ENCODE data around the gene SLC1A2. TPM values are rescaled to one million over a fixed set of nuclear protein-coding genes. Genes with fewer than 3 reads are reported as not detected.
A peak's percentile ranks its signal among the peaks of the same experiment; 100 is the strongest.

SLC1A2 gene
- polyA plus RNA-seq, 4 donors = 0.15 to 0.18 TPM; not detected in 2

DNA sequence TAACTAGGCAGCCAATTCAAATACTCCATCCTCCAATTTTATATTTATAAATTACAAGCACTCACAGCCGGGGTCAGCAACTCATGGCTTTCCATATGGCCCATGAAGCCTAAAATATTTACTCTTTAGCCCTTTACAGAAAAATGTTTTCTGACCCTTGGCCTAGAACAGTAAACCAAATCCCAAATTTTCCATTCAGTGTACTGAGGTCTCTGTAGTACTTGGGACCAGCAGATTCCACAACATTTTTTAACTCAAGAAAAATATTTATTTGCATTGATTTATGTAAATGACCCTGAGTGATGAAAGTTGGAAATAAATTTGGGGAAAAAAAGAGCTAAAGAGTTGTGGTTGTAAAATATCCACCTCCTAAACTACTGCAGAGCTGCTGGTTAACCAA, 82.6 kb downstream of the SLC1A2 start:
- Histone ChIP-seq H3K36me3 (ENCODE audit: control insufficient read depth in 3 of 3, insufficient read depth in 2 of 3, low read depth in 1 of 3, low read length in 3 of 3) (no peaks in the 10 kb centered on the region), H3K27me3 (ENCODE audit: control insufficient read depth in 3 of 3, insufficient read depth in 3 of 3, low read length in 3 of 3) (no peaks in the 10 kb centered on the region), H3K27ac (ENCODE audit: low read depth in 1 of 3, low read length in 2 of 3) (no peak overlapping the region), H3K4me1 (ENCODE audit: control insufficient read depth in 3 of 3, insufficient read depth in 2 of 3, low read depth in 1 of 3, low read length in 2 of 3) (no peaks in the 10 kb centered on the region), H3K9me3 (ENCODE audit: control insufficient read depth in 2 of 2, insufficient read depth in 1 of 2, low read depth in 1 of 2, low read length in 1 of 2) (peaks cover 0 to 5% of the 10 kb centered on the region in 2 donors), H3K4me3 (ENCODE audit: low read depth in 1 of 3, low read length in 3 of 3) (no peak overlapping the region)
- 74 to 93% (median 76%) methylated on average over 1 of the region's 1 CpG for WGBS, 3 donors
- no peak for FAIRE-seq
- no peak for DNase-seq

GRCh38 chr11:35335226-35335625, 84.1 kb downstream of the SLC1A2 start:
- no peak overlapping the region for H3K27ac ChIP-seq (ENCODE audit: low read depth in 1 of 3, low read length in 2 of 3)
- peaks cover 0 to 5% of the 10 kb centered on the region in 2 donors for H3K9me3 ChIP-seq (ENCODE audit: control insufficient read depth in 2 of 2, insufficient read depth in 1 of 2, low read depth in 1 of 2, low read length in 1 of 2)
- no peaks in the 10 kb centered on the region for H3K36me3 ChIP-seq (ENCODE audit: control insufficient read depth in 3 of 3, insufficient read depth in 2 of 3, low read depth in 1 of 3, low read length in 3 of 3)
- 95 to 97% (median 95%) methylated on average over 2 of the region's 2 CpGs for WGBS, 3 donors
- no peaks in the 10 kb centered on the region for H3K27me3 ChIP-seq (ENCODE audit: control insufficient read depth in 3 of 3, insufficient read depth in 3 of 3, low read length in 3 of 3)
- H3K4me3 ChIP-seq (ENCODE audit: low read depth in 1 of 3, low read length in 3 of 3) = no peak overlapping the region
- no peak for FAIRE-seq
- no peaks in the 10 kb centered on the region for H3K4me1 ChIP-seq (ENCODE audit: control insufficient read depth in 3 of 3, insufficient read depth in 2 of 3, low read depth in 1 of 3, low read length in 2 of 3)
- no peak for DNase-seq

DNA sequence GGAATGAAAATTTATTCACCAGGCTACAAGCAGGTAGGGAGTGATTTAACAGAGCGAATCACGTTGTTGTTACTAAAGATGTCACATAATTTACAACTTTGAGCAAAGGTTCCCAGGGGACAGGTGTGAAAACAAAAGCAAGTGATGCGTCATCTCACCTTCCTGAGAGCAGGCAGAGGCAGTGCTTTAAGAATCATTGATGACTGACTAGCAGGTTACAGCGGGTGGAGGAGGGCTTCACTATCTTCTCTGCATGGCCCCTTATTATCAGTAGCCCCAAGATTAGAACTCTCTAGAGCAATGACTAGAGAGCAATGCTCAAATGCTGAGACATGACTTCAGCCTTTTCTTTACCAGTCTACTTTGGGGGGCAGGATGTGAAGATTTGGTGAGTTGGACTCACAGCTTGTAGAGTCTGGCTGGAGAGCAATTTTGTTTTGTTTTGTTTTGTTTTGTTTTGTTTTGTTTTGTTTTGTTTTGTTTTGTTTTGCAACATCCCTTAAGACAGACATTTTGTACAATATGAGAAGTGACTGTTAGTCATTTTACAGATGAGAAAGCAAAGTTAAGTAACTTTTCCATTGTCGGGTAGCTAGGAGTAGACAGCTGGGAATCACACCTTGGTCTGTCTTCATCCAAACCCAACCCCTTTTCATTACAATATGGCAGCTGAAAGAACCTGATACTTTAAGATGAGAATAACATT, 84.8 kb downstream of the SLC1A2 start:
- Histone ChIP-seq H3K27ac (ENCODE audit: low read depth in 1 of 3, low read length in 2 of 3) (no peak overlapping the region), H3K27me3 (ENCODE audit: control insufficient read depth in 3 of 3, insufficient read depth in 3 of 3, low read length in 3 of 3) (no peaks in the 10 kb centered on the region), H3K36me3 (ENCODE audit: control insufficient read depth in 3 of 3, insufficient read depth in 2 of 3, low read depth in 1 of 3, low read length in 3 of 3) (no peaks in the 10 kb centered on the region), H3K4me3 (ENCODE audit: low read depth in 1 of 3, low read length in 3 of 3) (no peak overlapping the region), H3K4me1 (ENCODE audit: control insufficient read depth in 3 of 3, insufficient read depth in 2 of 3, low read depth in 1 of 3, low read length in 2 of 3) (no peaks in the 10 kb centered on the region), H3K9me3 (ENCODE audit: control insufficient read depth in 2 of 2, insufficient read depth in 1 of 2, low read depth in 1 of 2, low read length in 1 of 2) (peaks cover 0 to 5% of the 10 kb centered on the region in 2 donors)
- peak; percentile 35 to 56 for DNase-seq
- 36 to 61% (median 48%) methylated on average over 5 of the region's 5 CpGs for WGBS, 3 donors
- no peak for FAIRE-seq

DNA sequence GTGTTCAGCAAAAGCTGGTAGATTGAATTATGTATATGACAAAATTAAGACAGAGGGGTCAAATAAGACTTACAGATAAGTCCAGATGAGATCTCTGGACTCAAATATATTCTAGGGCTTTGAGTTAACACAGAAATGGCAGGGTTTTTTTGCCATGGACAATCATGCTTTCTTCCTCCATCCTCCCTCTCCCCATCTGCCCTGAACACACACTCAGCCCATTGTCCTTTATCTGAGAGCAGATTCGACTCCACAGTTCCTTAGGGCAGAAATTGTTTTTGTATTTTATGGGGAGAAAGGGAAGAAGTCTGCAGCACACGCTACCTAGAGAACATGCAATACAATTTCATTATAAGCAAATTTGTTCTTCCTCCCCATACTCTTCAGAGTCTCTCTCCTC, 86.8 kb downstream of the SLC1A2 start:
- WGBS, 3 donors = 76 to 81% (median 77%) methylated on average over 2 of the region's 2 CpGs
- no peak for FAIRE-seq

GRCh38 chr11:35330931-35331330, 88.4 kb downstream of the SLC1A2 start:
- DNase-seq (peak in 1 of 2 donors; percentile 46), FAIRE-seq (no peak)
- WGBS, 3 donors = 59 to 75% (median 64%) methylated on average over 2 of the region's 2 CpGs

More for the DNA sequence above, 86.8 kb downstream of the SLC1A2 start:
- Histone ChIP-seq H3K4me3 (ENCODE audit: low read depth in 1 of 3, low read length in 3 of 3) (no peak overlapping the region), H3K36me3 (ENCODE audit: control insufficient read depth in 3 of 3, insufficient read depth in 2 of 3, low read depth in 1 of 3, low read length in 3 of 3) (no peaks in the 10 kb centered on the region), H3K27ac (ENCODE audit: low read depth in 1 of 3, low read length in 2 of 3) (no peak overlapping the region), H3K4me1 (ENCODE audit: control insufficient read depth in 3 of 3, insufficient read depth in 2 of 3, low read depth in 1 of 3, low read length in 2 of 3) (no peaks in the 10 kb centered on the region), H3K9me3 (ENCODE audit: control insufficient read depth in 2 of 2, insufficient read depth in 1 of 2, low read depth in 1 of 2, low read length in 1 of 2) (peaks cover 0 to 5% of the 10 kb centered on the region in 2 donors), H3K27me3 (ENCODE audit: control insufficient read depth in 3 of 3, insufficient read depth in 3 of 3, low read length in 3 of 3) (no peaks in the 10 kb centered on the region)
- DNase-seq = no peak

DNA sequence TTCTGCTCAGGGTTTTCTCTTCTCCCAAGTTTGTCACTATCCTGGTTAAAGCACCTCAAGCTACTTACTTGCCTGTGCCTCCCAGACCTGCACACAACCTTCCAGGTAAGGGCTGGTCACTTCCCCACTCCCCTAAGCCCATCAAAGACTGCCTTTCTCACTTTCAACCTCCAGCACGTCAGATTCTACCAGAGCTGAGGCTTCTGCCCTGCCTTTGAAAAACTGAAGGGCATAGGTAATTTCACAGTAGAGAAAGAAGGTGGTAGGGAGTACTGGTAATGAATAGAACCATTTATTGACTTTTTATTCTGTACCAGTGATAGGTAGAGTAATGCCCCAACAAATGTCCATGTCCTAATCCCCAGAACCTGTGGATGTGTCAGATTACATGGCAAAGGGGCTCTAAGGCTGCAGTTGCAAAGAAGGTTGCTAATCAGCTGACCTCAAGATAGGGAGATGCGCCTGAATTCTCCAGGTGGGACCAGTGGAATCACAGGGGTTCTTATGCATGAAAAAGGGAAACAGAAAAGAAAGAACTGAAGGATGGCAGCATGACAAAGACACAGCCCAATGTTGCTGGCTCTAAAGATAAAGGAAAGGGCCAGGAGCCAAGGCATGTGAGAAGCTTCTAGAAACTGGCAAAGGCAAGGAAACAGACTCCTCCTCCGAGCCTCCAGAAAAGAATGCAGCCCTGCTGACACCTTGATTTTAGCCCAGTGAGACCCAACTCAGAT, 89.0 kb downstream of the SLC1A2 start:
- H3K4me1 ChIP-seq (ENCODE audit: control insufficient read depth in 3 of 3, insufficient read depth in 2 of 3, low read depth in 1 of 3, low read length in 2 of 3) = no peaks in the 10 kb centered on the region
- peaks cover 0 to 5% of the 10 kb centered on the region in 2 donors for H3K9me3 ChIP-seq (ENCODE audit: control insufficient read depth in 2 of 2, insufficient read depth in 1 of 2, low read depth in 1 of 2, low read length in 1 of 2)
- H3K27me3 ChIP-seq (ENCODE audit: control insufficient read depth in 3 of 3, insufficient read depth in 3 of 3, low read length in 3 of 3) = no peaks in the 10 kb centered on the region
- peak overlapping the region in 1 of 3 donors; percentile 33 for H3K27ac ChIP-seq (ENCODE audit: low read depth in 1 of 3, low read length in 2 of 3)
- WGBS, 3 donors = 80 to 93% (median 87%) methylated on average over 3 of the region's 3 CpGs
- H3K4me3 ChIP-seq (ENCODE audit: low read depth in 1 of 3, low read length in 3 of 3) = no peak overlapping the region
- H3K36me3 ChIP-seq (ENCODE audit: control insufficient read depth in 3 of 3, insufficient read depth in 2 of 3, low read depth in 1 of 3, low read length in 3 of 3) = no peaks in the 10 kb centered on the region
- DNase-seq = no peak
- no peak for FAIRE-seq

More at GRCh38 chr11:35330931-35331330, 88.4 kb downstream of the SLC1A2 start:
- H3K27me3 ChIP-seq (ENCODE audit: control insufficient read depth in 3 of 3, insufficient read depth in 3 of 3, low read length in 3 of 3) = no peaks in the 10 kb centered on the region
- H3K36me3 ChIP-seq (ENCODE audit: control insufficient read depth in 3 of 3, insufficient read depth in 2 of 3, low read depth in 1 of 3, low read length in 3 of 3) = no peaks in the 10 kb centered on the region
- no peaks in the 10 kb centered on the region for H3K4me1 ChIP-seq (ENCODE audit: control insufficient read depth in 3 of 3, insufficient read depth in 2 of 3, low read depth in 1 of 3, low read length in 2 of 3)
- peaks cover 0 to 5% of the 10 kb centered on the region in 2 donors for H3K9me3 ChIP-seq (ENCODE audit: control insufficient read depth in 2 of 2, insufficient read depth in 1 of 2, low read depth in 1 of 2, low read length in 1 of 2)
- H3K27ac ChIP-seq (ENCODE audit: low read depth in 1 of 3, low read length in 2 of 3) = no peak overlapping the region
- H3K4me3 ChIP-seq (ENCODE audit: low read depth in 1 of 3, low read length in 3 of 3) = no peak overlapping the region

DNA sequence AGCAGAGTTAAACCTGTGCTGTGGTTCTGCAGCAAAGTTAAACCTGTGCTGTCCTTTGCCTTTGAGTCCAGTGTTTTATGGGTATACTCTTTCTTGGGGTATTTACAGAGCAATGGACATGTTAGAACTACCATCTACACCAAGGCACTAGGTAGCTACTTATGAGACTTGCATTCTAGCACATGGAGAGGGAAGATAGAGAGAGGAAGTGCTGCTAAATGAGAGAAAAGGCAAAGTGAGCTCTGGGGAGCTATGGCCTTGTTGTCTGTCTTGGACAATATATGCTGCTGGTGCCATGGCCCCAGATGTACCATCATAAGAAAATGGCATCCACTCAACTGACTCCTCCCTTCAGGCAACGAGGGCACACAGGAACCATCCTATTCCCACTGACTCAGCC, 91.5 kb downstream of the SLC1A2 start:
- Histone ChIP-seq H3K27me3 (ENCODE audit: control insufficient read depth in 3 of 3, insufficient read depth in 3 of 3, low read length in 3 of 3) (no peaks in the 10 kb centered on the region), H3K9me3 (ENCODE audit: control insufficient read depth in 2 of 2, insufficient read depth in 1 of 2, low read depth in 1 of 2, low read length in 1 of 2) (peaks cover 0 to 5% of the 10 kb centered on the region in 2 donors), H3K36me3 (ENCODE audit: control insufficient read depth in 3 of 3, insufficient read depth in 2 of 3, low read depth in 1 of 3, low read length in 3 of 3) (no peaks in the 10 kb centered on the region), H3K4me3 (ENCODE audit: low read depth in 1 of 3, low read length in 3 of 3) (no peak overlapping the region), H3K27ac (ENCODE audit: low read depth in 1 of 3, low read length in 2 of 3) (no peak overlapping the region), H3K4me1 (ENCODE audit: control insufficient read depth in 3 of 3, insufficient read depth in 2 of 3, low read depth in 1 of 3, low read length in 2 of 3) (no peaks in the 10 kb centered on the region)
- DNase-seq = no peak
- FAIRE-seq = no peak
- WGBS, 3 donors = 78 to 85% (median 80%) methylated on average over 1 of the region's 1 CpG

DNA sequence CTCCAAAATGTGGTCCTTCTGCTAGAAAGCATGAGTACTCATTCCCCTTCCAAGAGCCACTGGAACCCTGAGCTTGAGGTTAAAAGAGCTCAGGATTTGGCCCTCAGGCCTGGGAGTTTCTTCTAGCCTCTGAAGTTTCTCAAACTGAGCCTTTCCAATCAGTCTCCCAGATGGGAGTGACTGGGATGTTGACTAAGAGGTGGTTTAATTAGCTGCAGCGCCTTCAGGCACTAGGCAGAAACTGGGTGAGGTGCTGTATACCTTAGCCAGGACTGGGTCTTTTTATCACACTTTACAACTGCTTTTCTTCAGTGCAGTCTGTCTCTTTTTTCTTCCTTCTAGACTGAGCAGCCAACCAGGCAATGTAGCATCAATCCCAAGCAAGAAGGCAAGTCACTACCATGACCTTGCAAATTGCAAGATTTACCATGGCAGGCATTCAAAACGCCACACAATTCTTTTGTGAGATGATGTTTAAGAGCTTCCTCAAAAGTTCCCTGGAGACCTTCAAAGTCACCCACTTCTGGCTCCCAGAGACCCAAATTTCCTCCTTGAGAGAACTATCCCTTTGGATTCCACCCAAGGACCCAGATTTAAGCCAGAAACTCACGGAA, 93.0 kb downstream of the SLC1A2 start:
- H3K4me3 ChIP-seq (ENCODE audit: low read depth in 1 of 3, low read length in 3 of 3) = no peak overlapping the region
- no peaks in the 10 kb centered on the region for H3K27me3 ChIP-seq (ENCODE audit: control insufficient read depth in 3 of 3, insufficient read depth in 3 of 3, low read length in 3 of 3)
- no peak for FAIRE-seq
- no peaks in the 10 kb centered on the region for H3K9me3 ChIP-seq (ENCODE audit: control insufficient read depth in 2 of 2, insufficient read depth in 1 of 2, low read depth in 1 of 2, low read length in 1 of 2)
- no peak for DNase-seq
- no peaks in the 10 kb centered on the region for H3K36me3 ChIP-seq (ENCODE audit: control insufficient read depth in 3 of 3, insufficient read depth in 2 of 3, low read depth in 1 of 3, low read length in 3 of 3)
- 74 to 83% (median 82%) methylated on average over 3 of the region's 3 CpGs for WGBS, 3 donors
- H3K4me1 ChIP-seq (ENCODE audit: control insufficient read depth in 3 of 3, insufficient read depth in 2 of 3, low read depth in 1 of 3, low read length in 2 of 3) = no peaks in the 10 kb centered on the region
- H3K27ac ChIP-seq (ENCODE audit: low read depth in 1 of 3, low read length in 2 of 3) = no peak overlapping the region
